Karpas-422 (cell line): Measurements from ENCODE around the gene GOLGA6L1. TPM values are rescaled to one million over a fixed set of nuclear protein-coding genes. Genes with fewer than 3 reads are reported as not detected.
"Not testable (repeated sequence)": the region's sequence is repeated elsewhere in the genome, so short reads cannot be mapped to it uniquely, and the experiment has no call there.

ENCODE experiments used
- DNase-seq: peaks from one replicate; pipeline ENCODE4 v3.0.0-alpha.2; 2015
- H2AFZ ChIP-seq: fragments of 200-600 bp; sonication (generic); 2 replicates; pipeline ENCODE4 v1.6.1; 2014; ENCODE audit warnings: antibody characterized with exemption, low read length, mixed read lengths
- H3K27ac ChIP-seq: fragments of 200-600 bp; sonication (generic); 2 replicates; pipeline ENCODE4 v1.5.1; 2014; ENCODE audit warnings: mild to moderate bottlenecking, low read length, moderate library complexity
- H3K27me3 ChIP-seq: fragments of 200-600 bp; sonication (generic); 2 replicates; pipeline ENCODE4 v1.6.1; 2014; ENCODE audit warnings: low read length, mixed read lengths
- H3K36me3 ChIP-seq: fragments of 200-600 bp; sonication (generic); 2 replicates; pipeline ENCODE4 v1.6.1; 2014; ENCODE audit warnings: low read length, mixed read lengths; ENCODE audit not compliant: insufficient read depth
- H3K4me1 ChIP-seq: fragments of 200-600 bp; sonication (generic); 2 replicates; pipeline ENCODE4 v1.6.1; 2014; ENCODE audit warnings: mild to moderate bottlenecking, low read length, mixed read lengths
- H3K4me2 ChIP-seq: fragments of 200-600 bp; sonication (generic); 2 replicates; pipeline ENCODE4 v1.6.1; 2014; ENCODE audit warnings: low read length, low read depth, mild to moderate bottlenecking; ENCODE audit not compliant: poor library complexity, severe bottlenecking
- H3K4me3 ChIP-seq: fragments of 200-600 bp; sonication (generic); 2 replicates; pipeline ENCODE4 v1.5.1; 2014; ENCODE audit warnings: mild to moderate bottlenecking, antibody characterized with exemption, low read length, mixed read lengths
- H3K79me2 ChIP-seq: fragments of 200-600 bp; sonication (generic); 2 replicates; pipeline ENCODE4 v1.6.1; 2014; ENCODE audit warnings: mild to moderate bottlenecking, low read length, mixed read lengths
- H3K9ac ChIP-seq: fragments of 200-600 bp; sonication (generic); 2 replicates; pipeline ENCODE4 v1.6.0; 2014; ENCODE audit warnings: low read length
- H3K9me2 ChIP-seq: fragments of 200-600 bp; sonication (generic), shearing (Covaris generic); replicated peaks from 2 replicates; pipeline ENCODE4 v1.6.0; 2014; ENCODE audit warnings: mild to moderate bottlenecking, low read length, moderate library complexity; ENCODE audit not compliant: insufficient read depth
- H3K9me3 ChIP-seq: fragments of 300-700, 200-600 bp; sonication (generic); 2 replicates; pipeline ENCODE4 v1.6.1; 2014; ENCODE audit warnings: low read length, mixed read lengths
- H4K20me1 ChIP-seq: fragments of 200-600 bp; sonication (generic); 2 replicates; pipeline ENCODE4 v1.6.1; 2014; ENCODE audit warnings: mild to moderate bottlenecking, antibody characterized with exemption, low read length, low read depth; ENCODE audit not compliant: insufficient read depth
- small RNA-seq: library from RNA; depleted of rRNA; stranded (forward); fragments of <200 nt; gene quantifications from one replicate; pipeline ENCODE3, GENCODE V24; 2014
- total RNA-seq: library from RNA; depleted of rRNA; stranded (reverse); fragments of >200 nt; shearing (Covaris generic); gene quantifications from 2 replicates; pipeline ENCODE4 v1.2.3, GENCODE V29; 2014; ENCODE audit warnings: low replicate concordance; rRNA removed

GOLGA6L1 gene
- total RNA-seq, 1 experiment from 2014 or later = not detected

GRCh38 chr15:23118208-23118607 lies 18.4 kb downstream of the GOLGA6L1 start:
- no peak for DNase-seq

GRCh38 chr15:23095796-23096195 lies 40.8 kb downstream of the GOLGA6L1 start:
- no peaks in the 10 kb centered on the region for H3K36me3 ChIP-seq
- H3K27ac ChIP-seq = no peak overlapping the region
- no peaks in the 10 kb centered on the region for H3K9me2 ChIP-seq
- H3K27me3 ChIP-seq = no peaks in the 10 kb centered on the region
- H2AFZ ChIP-seq = no peak overlapping the region
- H3K4me3 ChIP-seq = no peak overlapping the region
- no peak overlapping the region for H3K4me2 ChIP-seq
- no peak overlapping the region for H3K9ac ChIP-seq
- H3K79me2 ChIP-seq = no peaks in the 10 kb centered on the region
- H4K20me1 ChIP-seq = no peaks in the 10 kb centered on the region
- peaks cover 5% of the 10 kb centered on the region for H3K4me1 ChIP-seq
- no peaks in the 10 kb centered on the region for H3K9me3 ChIP-seq
- no peak for DNase-seq

More at GRCh38 chr15:23118208-23118607, 18.4 kb downstream of the GOLGA6L1 start:
- Histone ChIP-seq H3K9me2 (no peaks in the 10 kb centered on the region), H2AFZ (no peak overlapping the region), H3K4me2 (no peak overlapping the region), H3K36me3 (no peaks in the 10 kb centered on the region), H3K4me1 (no peaks in the 10 kb centered on the region), H3K4me3 (no peak overlapping the region), H3K9ac (no peak overlapping the region), H4K20me1 (no peaks in the 10 kb centered on the region), H3K27me3 (no peaks in the 10 kb centered on the region), H3K9me3 (no peaks in the 10 kb centered on the region), H3K79me2 (no peaks in the 10 kb centered on the region), H3K27ac (no peak overlapping the region)

DNA sequence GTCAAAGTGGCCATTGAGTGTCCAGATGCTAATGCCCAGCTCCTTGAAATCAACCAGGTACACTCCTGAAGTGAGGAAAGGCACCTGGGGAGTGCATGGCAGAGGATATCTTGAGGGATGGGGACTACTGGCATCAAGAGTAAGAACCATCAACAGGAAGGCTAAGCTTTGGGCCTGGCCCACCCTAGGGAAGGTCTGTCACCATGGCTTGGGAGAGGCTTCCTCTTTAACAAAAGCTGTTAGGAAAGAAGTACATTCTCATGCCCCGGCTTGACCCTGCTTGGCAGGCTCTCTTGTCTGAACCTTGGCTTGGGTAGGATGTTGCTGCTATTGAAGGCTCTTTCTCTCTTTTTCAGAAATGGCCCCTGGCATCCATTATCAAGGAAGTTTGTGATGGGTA lies 53.5 kb downstream of the GOLGA6L1 start:
- no peak for DNase-seq
- H3K79me2 ChIP-seq = no peaks in the 10 kb centered on the region

DNA sequence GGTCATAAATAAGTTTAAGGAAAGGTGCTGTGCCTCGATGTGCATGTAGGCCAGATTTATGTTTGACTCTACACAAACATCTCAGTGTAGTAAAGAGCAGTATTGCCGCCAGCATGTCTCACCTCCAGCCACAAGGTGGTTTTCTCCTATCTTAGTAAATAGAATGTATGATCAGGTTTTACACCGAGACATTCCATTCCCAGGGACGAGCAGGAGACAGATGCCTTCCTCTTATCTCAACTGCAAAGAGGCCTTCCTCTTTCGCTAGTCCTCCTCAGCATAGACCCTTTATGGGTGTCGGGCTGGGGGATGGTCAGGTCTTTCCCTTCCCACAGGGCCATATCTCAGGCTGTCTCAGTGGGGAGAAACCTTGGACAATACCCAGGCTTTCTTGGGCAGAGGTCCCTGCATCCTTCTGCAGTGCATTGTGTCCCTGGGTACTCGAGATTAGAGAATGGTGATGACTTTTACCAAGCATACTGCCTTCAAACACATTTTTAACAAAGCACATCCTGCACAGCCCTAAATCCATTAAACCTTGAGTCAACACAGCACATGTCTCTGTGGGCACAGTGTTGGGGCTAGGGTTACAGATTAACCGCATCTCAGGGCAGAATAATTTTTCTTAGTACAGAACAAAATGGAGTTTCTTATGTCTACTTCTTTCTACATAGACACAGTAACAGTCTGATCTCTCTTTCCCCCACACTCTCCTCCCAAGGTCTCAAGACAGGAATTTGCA lies 54.5 kb downstream of the GOLGA6L1 start:
- not testable (repeated sequence) for DNase-seq, H3K36me3 ChIP-seq, H3K27ac ChIP-seq, H3K9ac ChIP-seq, H3K27me3 ChIP-seq, H3K4me3 ChIP-seq, H3K79me2 ChIP-seq, H3K4me1 ChIP-seq, H3K9me3 ChIP-seq, H4K20me1 ChIP-seq, H3K9me2 ChIP-seq, H2AFZ ChIP-seq, H3K4me2 ChIP-seq

More for the DNA sequence above, 53.5 kb downstream of the GOLGA6L1 start:
- H3K9ac ChIP-seq = no peak overlapping the region
- no peaks in the 10 kb centered on the region for H3K9me3 ChIP-seq
- no peaks in the 10 kb centered on the region for H3K4me1 ChIP-seq
- no peaks in the 10 kb centered on the region for H3K9me2 ChIP-seq
- H3K27ac ChIP-seq = no peak overlapping the region
- H3K4me2 ChIP-seq = no peak overlapping the region
- H2AFZ ChIP-seq = no peak overlapping the region
- no peaks in the 10 kb centered on the region for H4K20me1 ChIP-seq
- H3K36me3 ChIP-seq = no peaks in the 10 kb centered on the region
- no peak overlapping the region for H3K4me3 ChIP-seq
- H3K27me3 ChIP-seq = no peaks in the 10 kb centered on the region

GRCh38 chr15:23081271-23081670 lies 55.4 kb downstream of the GOLGA6L1 start:
- H3K4me1 ChIP-seq = no peaks in the 10 kb centered on the region
- no peak overlapping the region for H3K4me3 ChIP-seq
- no peak overlapping the region for H3K9ac ChIP-seq
- H2AFZ ChIP-seq = no peak overlapping the region
- H3K36me3 ChIP-seq = no peaks in the 10 kb centered on the region
- H3K9me2 ChIP-seq = no peaks in the 10 kb centered on the region
- no peaks in the 10 kb centered on the region for H3K79me2 ChIP-seq
- no peaks in the 10 kb centered on the region for H3K27me3 ChIP-seq
- no peaks in the 10 kb centered on the region for H3K9me3 ChIP-seq
- H3K4me2 ChIP-seq = no peak overlapping the region
- H4K20me1 ChIP-seq = no peaks in the 10 kb centered on the region
- DNase-seq = no peak
- H3K27ac ChIP-seq = no peak overlapping the region

- Histone ChIP-seq H3K27ac (no peak overlapping the region), H3K4me3 (no peak overlapping the region), H3K36me3 (no peaks in the 10 kb centered on the region), H3K4me1 (no peaks in the 10 kb centered on the region), H3K9me2 (no peaks in the 10 kb centered on the region), H3K27me3 (no peaks in the 10 kb centered on the region), H3K9me3 (no peaks in the 10 kb centered on the region), H3K9ac (no peak overlapping the region), H3K79me2 (no peaks in the 10 kb centered on the region), H4K20me1 (no peaks in the 10 kb centered on the region), H2AFZ (no peak overlapping the region), H3K4me2 (no peak overlapping the region)
- DNase-seq = no peak
Observed at GRCh38 chr15:23079766-23080165, 56.9 kb downstream of the GOLGA6L1 start.

Small RNA genes lying within 50 kb of the gene (small RNA-seq; reads per million reads assigned to genes)
- gene RN7SL106P = not detected

Other genes starting within 250 kb of the GOLGA6L1 start
- 0.04 and 1.7 TPM in 2 replicates for gene CYFIP1, start 156.5 kb downstream of the GOLGA6L1 start, total RNA-seq
- 15.3 and 17.9 TPM in 2 replicates for gene TUBGCP5, start 97.3 kb downstream of the GOLGA6L1 start, total RNA-seq
- not detected in 2 replicates for gene GOLGA6L26, start 197.4 kb upstream of the GOLGA6L1 start, total RNA-seq
- not detected in 2 replicates for gene GOLGA8S, start 217.9 kb upstream of the GOLGA6L1 start, total RNA-seq